Right hindlimb (tissue), 1 donor: Measurements from ENCODE around the gene CC2D1B.

Experiments used
- DNase-seq: peaks from one replicate; pipeline ENCODE4 v3.0.0-alpha.2; 2018

Gene CC2D1B

DNA sequence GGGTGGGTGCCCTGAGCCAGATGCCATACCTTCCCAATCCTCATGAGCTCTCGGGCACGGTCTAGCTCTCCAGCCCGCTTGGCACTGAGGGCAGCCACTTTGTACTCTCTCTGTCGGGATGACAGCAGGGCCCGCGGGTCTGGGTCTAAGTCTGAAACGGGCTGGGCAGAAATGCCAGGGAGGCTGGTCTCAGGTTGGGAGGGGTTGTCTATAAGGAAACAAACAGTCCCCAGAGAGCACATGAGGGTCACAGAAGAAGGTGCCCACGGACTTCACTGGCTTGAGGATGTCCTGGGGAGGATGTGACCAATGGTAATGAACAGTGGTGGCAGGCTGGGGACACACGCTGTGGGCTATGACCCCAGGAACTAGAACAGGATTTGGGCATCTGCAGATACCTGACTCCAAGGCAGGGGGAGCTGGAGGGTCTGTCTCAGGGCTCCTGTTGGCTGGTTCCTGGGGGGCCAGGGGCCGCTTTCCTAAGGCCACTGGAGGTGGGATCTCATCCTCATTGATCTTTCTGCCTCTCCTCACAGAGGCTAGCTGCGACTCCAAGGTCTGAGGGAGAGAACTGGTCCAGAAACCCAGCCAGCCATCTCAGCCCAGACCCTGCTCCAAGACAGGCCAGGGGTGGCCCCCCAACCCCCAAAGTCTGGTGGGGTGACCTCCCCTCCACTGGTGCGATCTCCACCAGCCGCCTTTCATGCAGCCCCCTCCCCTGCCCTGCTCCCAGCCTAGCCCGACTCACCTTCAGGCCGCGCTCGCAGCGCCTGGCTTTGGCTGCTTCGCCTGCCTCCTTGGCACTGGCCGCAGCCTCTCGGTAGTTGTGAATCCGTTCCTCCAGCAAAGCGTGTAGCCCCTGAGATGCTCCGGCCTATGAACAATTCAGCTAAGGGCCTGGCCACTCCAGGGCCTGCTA is 6.1 kb downstream of the CC2D1B start:
- no peak for DNase-seq

GRCh38 chr1:52358851-52359497 is 7.0 kb downstream of the CC2D1B start:
- DNase-seq, result no peak

GRCh38 chr1:52357397-52357796 is 8.6 kb downstream of the CC2D1B start:
- no peak for DNase-seq

DNA sequence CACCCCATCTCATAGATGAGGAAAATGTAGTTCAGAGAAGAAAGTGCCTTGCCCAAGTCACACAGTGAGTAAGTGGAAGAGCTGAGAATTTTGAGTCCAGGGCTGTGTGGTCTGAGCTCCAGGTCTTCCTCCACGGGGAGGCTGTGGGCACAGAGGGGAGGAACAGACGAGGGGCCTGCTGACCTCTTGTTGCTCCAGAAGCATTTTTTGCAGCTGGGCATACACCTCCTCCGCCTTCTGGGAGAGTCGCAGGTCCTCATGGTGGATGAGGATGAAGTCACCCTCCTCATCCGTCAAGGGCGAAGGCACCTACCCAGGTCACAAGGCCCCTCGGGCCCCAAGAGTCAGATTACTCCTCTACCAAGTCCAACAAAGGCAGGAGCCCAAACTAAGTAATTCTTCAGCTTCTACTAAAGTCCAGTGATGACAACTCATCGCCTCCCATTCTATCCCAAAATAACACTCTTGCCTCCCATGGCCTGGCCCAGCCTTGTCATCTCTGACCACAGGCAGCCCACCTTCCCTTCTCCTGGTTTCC is 9.1 kb downstream of the CC2D1B start:
- DNase-seq, result no peak

DNA sequence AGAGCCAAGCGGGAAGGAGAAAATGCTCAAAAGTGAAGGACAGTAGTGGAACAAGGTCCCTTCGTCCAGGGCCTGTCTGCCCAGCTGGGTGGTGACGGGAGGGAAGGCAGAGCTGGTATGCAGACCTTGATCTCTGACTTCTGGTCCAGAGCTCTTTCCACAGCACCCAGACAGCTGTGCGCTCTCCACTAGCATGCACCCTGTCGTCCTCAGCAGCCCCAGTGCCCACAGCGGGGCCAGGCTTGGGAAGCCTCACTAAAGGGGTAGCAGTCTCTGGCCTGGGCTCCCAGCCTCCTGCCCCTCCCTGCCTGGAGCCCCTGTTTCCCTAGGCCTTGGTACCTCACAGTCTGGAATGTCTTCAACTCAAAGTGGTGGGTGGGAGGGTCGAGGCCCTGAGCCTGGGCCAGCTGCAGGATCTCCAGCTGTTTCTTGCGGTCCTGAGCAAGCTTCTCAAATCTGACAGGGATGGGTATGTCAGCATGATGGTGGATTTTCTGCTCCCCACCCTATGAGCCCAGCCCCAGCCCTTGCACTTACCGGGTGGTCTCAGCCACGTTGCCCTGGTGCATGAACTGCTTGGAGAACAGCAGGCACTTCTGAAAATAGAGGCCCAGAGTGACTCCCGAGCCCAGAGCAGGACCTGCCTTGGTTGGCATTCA is 10.0 kb downstream of the CC2D1B start:
- DNase-seq, result no peak

DNA sequence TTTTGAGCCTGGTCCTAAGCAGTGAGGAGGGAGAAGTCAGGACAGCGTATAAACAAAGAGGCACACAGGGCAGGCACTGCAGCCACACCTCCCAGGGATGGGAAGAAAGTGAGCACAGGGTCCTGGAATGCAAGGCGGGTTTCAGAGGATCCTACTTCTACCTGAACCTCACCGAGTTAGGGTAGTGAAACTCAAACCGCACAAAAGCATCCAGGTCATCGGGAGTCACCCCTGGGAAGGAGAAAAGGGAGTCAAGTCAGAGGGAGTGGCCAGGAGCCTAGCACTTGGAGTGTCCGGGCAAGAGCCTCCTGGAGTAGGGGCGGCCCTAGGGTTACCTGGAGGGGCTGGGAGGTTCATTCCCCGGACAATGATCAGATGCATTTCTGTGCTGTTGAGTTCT is 10.6 kb downstream of the CC2D1B start:
- DNase-seq, result no peak

DNA sequence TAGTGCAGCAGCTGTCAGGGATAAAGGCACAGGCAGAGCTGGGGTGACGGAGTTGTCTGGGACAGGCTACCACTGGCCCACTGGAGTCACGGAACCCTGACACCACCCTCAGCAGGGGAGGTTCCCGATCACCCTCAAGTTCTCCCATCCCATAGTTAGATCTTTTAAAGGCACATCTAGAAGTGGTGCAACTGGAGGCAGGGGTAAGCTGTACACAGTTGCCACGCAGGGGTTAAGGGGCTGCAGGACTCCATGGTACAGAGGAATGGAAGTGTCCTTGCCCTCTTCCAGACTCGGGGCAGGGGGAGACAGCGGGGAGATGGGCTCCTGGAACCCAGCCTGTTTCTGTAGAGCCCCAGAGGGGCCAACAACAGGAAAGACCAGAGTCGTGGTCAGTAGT is 13.3 kb downstream of the CC2D1B start:
- no peak for DNase-seq

DNA sequence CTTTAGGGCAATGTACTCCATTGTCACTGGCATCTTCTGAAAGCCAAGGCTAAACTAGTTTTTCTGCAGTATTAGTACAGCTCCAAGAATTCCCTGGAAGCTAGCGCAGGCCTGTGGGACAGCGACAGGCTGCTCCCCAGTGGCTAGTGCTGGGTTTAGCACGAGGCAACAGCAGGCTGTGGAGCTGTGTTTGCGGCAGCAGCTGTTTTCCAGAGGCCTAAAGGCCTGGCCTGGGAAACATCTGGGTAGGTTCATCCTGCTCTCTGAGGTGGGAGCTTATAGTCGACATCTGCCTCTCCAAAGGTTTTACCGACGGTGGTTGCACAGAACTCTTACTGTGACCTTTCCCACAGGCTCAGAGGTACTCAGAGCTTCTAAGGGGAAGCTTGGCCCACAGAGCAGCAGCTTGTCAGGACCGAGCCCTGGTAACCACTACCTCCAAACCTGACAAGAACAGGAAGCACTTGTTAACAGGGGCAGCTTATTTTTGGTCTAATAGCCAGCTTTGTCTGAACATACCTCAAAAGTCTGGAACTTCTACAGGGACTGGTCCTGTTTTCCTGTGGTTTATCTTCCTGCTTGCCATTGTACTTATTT is 17.2 kb downstream of the CC2D1B start:
- DNase-seq, result peak; percentile 63

- no peak for DNase-seq
Measured at GRCh38 chr1:52346653-52347052, 19.4 kb downstream of the CC2D1B start.

GRCh38 chr1:52345252-52345651 is 20.8 kb downstream of the CC2D1B start:
- DNase-seq, result no peak

- no peak for DNase-seq
Measured at GRCh38 chr1:52343979-52344378, 22.0 kb downstream of the CC2D1B start.

DNA sequence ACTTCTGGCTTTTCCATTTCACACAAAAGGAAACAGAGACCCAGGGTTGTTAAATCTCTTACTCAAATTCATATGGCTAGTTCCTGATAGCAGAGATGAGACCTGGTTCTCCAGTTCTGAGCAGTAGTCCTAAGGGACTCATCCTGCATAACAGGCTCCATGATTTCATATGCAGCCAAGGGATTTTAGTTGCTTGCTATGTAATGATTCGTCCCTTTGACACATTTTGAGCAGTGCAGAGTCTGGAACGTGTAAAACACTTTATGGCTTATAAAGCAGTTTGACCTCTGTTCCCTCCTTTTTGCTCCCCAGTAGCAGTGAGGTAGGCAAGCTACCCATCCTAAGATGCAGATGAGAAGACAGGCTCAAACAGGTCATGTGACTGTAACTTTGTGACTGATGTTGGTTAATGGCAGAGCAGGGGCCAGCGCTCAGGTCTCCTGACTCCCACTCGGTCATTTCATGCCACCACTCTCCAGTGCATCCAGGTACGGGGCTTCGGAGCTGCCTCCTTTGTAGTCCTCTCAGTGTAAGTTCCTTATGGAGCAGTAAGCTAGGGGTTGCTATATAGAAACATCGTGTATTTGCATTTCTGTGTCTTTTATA is 24.2 kb downstream of the CC2D1B start:
- no peak for DNase-seq

GRCh38 chr1:52337439-52337838 is 28.6 kb downstream of the CC2D1B start:
- no peak for DNase-seq

DNA sequence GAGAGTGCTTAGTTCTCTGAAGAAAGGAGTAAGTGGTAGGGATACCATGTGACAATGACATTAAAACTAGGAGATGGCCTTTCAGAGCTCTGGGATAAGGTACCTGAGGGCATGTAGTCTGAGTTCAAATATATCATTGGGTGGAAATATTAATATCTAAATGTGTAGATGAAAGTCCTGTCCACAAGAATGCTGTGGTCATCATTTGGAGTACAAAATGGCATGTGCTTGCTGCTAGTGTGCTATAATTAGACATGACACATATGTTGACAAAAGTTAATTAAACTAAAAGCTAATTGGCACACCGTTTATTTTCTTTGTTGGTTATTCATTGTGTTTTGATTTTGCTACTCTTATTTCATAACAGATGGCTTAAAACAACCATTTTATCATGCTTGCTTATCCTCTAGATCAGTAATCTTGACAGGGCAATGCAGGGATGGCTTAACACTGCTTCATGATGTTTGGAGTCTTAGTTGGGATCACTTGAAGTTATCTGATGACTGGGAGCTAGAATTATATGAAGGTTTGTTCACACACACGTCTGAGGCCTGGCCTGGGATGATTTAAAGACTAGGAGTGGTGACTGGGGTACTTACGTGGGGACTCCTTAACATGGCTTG is 31.0 kb downstream of the CC2D1B start:
- DNase-seq, result no peak

- DNase-seq, result no peak
Measured at GRCh38 chr1:52332411-52332810, 33.6 kb downstream of the CC2D1B start.

- no peak for DNase-seq
Measured at GRCh38 chr1:52328615-52329014, 37.4 kb downstream of the CC2D1B start.

GRCh38 chr1:52325786-52326185 is 40.2 kb downstream of the CC2D1B start:
- no peak for DNase-seq

- no peak for DNase-seq
Measured at GRCh38 chr1:52323731-52324130, 42.3 kb downstream of the CC2D1B start.

- no peak for DNase-seq
Measured at GRCh38 chr1:52321061-52321460, 44.9 kb downstream of the CC2D1B start.

DNA sequence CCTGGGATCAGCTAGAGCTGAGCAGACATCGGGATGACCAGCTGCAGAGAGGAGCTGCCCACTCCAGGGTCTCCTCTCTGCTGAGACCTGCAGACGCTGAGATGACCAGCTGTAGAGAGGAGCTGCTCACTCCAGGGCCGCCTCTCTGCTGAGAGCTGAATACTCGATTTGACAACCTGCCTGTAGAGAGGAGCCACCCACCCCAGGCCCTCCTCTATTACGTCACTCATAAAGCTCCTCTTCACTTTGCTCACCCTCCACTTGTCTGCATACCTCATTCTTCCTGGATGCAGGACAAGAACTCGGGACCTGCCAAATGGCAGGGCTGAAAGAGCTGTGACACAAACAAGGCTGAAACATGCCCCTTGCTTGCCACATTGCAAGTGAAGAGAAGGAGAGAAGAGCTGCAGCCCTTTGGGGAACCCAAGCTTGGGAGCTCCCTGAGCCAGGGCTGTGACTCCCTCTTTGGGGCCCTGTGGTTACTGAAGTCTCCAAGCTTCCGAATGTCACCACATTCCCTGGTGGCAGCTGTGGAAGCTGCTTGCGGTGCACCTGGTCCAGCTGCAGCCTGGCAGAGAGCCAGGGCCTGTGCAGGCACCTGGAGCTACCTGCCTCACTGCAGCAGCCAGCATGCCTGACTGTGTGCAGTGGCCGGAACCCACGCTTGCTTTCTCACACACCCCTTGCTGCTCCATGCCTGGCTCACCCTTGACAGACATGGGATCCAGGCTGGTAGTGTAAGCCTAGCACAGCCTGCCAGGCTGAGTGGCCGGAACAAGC is 59.6 kb downstream of the CC2D1B start:
- DNase-seq, result no peak
